Measurements from ENCODE around the gene MDP1.

Gene MDP1

DNA sequence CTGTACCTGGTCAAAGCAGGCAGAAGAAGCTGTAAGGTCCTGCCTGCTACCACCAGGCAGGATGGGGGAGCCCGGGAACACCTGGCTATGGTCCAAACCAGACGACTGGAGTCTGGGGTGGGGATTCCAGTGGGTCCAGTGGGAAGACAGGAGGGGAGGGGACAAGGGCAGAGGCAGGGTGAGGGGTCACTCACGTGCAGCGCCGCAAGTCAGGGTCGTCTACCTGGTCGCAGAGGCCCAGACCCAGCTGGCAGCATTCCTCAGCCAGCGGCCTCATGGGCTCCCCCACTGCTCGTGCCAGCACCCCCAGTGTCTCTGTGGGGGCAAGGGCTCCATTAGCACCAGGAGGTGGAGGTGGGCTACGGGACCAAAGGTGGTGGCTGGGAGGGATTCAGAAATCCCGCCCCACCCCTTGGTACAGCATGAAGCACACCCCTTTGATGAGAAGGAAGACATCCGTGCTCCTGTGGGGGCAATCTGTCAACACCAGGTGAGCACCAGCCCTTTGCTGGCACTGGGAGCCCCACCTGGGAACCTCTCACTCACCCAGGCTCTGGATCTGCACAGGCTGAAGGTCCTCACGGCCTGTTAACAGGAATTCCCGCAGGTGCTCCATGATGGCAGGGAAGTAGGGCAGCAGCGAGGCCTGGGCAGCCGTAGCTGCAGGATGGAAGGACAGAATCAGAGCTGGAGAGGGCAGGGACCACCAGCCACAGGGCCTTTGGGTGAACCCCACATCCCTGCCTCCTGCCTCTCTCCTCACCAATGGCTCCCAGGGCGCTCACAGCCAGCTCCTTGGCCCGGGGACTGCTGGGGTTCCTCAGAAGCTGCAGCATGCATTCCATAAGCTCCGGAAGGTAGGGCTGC, 31.5 kb downstream of the MDP1 start:
- no peak for DNase-seq (ENCODE audit: low read depth)
- Histone ChIP-seq H3K9ac (ENCODE audit: low read length) (no peak overlapping the region), H3K9me3 (ENCODE audit: control insufficient read depth, low read length) (no peaks in the 10 kb centered on the region), H3K4me1 (ENCODE audit: control insufficient read depth, insufficient read depth, low read length) (peaks cover 32% of the 10 kb centered on the region), H3K27me3 (replicated peaks; ENCODE audit: control insufficient read depth, insufficient read depth, low read length) (no peaks in the 10 kb centered on the region), H3K4me3 (ENCODE audit: low read length) (no peak overlapping the region), H3K36me3 (ENCODE audit: control insufficient read depth, insufficient read depth, low read length, severe bottlenecking) (peaks cover 76% of the 10 kb centered on the region)

DNA sequence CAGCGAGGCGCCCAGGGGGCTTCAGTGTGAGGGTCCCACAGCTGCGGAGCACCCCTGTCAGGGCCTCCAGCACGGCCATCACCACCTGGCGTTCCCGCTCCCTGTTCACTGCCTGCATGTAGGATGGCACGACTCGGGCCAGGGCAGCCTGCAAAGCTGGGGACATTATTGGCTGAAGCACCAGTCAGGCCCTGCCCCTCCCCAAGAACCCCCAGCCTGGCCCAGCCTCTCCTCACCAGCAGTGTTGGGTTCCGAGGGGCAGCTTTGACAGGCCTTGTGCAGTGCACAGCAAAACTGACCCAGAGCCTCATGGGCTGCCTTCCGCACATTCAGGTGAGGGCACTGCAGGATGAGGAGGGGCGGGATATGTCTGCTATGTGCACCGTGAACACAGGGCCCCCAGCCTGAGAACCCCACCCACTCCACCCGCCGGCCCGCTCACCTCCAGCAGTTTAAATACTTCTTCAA, 32.8 kb downstream of the MDP1 start:
- Histone ChIP-seq H3K4me3 (ENCODE audit: low read length) (no peak overlapping the region), H3K9ac (ENCODE audit: low read length) (no peak overlapping the region), H3K27me3 (replicated peaks; ENCODE audit: control insufficient read depth, insufficient read depth, low read length) (no peaks in the 10 kb centered on the region), H3K4me1 (ENCODE audit: control insufficient read depth, insufficient read depth, low read length) (peaks cover 28% of the 10 kb centered on the region), H3K36me3 (ENCODE audit: control insufficient read depth, insufficient read depth, low read length, severe bottlenecking) (peaks cover 85% of the 10 kb centered on the region), H3K9me3 (ENCODE audit: control insufficient read depth, low read length) (no peaks in the 10 kb centered on the region)
- no peak for DNase-seq (ENCODE audit: low read depth)

DNA sequence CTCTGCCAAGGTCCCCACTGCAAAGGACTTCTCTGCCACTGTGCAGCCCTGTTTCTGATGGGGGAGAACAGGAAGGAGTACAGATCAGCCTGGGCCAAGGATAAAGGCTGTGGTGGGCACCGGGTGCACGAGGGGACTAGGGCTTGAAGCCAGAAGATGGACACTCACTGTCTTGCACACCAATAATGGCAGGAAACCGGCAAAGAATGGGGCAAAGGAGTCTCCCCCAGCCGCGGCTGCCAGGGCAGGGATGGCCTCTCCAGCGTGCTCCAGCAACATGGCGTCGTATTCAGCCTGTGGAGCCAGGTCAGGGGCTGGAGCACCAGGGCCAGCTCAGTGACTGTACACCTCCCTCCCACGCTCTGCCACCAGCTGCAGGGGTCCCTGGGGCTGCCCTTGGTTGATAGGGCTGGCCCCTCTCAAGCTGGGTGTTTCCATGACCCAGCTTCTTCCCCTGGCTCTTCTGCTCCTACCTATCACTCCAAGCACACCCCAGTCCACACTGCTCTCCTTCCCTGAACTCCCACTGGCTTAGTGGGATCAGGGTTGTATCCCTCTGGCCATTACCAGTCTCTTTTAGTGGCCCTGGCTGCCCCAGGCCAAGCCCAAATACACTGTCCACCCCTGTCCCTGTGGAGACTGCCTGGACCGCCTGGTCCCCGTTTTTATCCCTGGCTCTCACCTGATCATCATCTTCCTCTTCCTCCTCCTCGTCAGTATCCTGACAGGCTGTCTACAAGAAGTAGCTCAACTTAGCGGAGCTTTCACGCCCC, 33.6 kb downstream of the MDP1 start:
- Histone ChIP-seq H3K9ac (ENCODE audit: low read length) (no peak overlapping the region), H3K9me3 (ENCODE audit: control insufficient read depth, low read length) (no peaks in the 10 kb centered on the region), H3K4me3 (ENCODE audit: low read length) (no peak overlapping the region), H3K36me3 (ENCODE audit: control insufficient read depth, insufficient read depth, low read length, severe bottlenecking) (peaks cover 88% of the 10 kb centered on the region), H3K4me1 (ENCODE audit: control insufficient read depth, insufficient read depth, low read length) (peaks cover 21% of the 10 kb centered on the region), H3K27me3 (replicated peaks; ENCODE audit: control insufficient read depth, insufficient read depth, low read length) (no peaks in the 10 kb centered on the region)
- no peak for DNase-seq (ENCODE audit: low read depth)

DNA sequence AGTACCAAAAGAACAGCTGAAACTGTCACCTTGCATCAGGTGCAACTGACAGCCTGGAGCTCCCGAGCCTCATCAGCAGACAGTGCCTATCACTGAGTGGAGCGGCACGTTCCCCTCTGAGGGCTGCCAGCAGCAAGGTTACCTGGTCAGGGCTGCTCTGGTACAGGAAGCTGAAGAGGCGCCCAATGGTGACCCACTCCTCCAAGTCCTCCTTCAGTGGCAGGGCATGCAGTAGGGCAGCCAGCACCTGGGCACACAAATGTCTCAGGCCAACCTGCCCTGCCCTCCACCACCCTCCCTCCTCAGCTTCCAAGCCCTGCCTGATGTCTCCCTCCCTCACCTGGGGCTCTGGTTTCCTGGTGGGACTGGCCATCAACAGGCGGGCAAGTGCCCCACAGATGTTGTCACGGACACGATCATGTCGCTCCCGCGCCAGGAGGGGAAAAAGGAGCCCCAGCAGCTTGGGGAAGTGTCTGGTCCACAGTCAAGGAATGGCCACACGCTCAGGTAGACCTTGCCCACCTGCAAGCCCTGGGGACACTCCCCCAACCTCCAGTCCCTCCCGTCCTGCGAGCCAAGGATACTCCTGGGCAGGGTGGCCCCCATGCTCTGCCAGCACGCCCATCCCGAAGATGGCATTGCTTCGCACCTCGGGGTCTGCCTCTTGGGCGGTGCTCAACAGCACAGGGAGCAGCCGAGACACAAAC, 34.3 kb downstream of the MDP1 start:
- peaks cover 88% of the 10 kb centered on the region for H3K36me3 ChIP-seq (ENCODE audit: control insufficient read depth, insufficient read depth, low read length, severe bottlenecking)
- H3K4me3 ChIP-seq (ENCODE audit: low read length), result no peak overlapping the region
- no peaks in the 10 kb centered on the region for H3K9me3 ChIP-seq (ENCODE audit: control insufficient read depth, low read length)
- no peaks in the 10 kb centered on the region for H3K27me3 ChIP-seq (replicated peaks; ENCODE audit: control insufficient read depth, insufficient read depth, low read length)
- H3K4me1 ChIP-seq (ENCODE audit: control insufficient read depth, insufficient read depth, low read length), result peaks cover 16% of the 10 kb centered on the region
- no peak overlapping the region for H3K9ac ChIP-seq (ENCODE audit: low read length)
- DNase-seq (ENCODE audit: low read depth), result no peak

DNA sequence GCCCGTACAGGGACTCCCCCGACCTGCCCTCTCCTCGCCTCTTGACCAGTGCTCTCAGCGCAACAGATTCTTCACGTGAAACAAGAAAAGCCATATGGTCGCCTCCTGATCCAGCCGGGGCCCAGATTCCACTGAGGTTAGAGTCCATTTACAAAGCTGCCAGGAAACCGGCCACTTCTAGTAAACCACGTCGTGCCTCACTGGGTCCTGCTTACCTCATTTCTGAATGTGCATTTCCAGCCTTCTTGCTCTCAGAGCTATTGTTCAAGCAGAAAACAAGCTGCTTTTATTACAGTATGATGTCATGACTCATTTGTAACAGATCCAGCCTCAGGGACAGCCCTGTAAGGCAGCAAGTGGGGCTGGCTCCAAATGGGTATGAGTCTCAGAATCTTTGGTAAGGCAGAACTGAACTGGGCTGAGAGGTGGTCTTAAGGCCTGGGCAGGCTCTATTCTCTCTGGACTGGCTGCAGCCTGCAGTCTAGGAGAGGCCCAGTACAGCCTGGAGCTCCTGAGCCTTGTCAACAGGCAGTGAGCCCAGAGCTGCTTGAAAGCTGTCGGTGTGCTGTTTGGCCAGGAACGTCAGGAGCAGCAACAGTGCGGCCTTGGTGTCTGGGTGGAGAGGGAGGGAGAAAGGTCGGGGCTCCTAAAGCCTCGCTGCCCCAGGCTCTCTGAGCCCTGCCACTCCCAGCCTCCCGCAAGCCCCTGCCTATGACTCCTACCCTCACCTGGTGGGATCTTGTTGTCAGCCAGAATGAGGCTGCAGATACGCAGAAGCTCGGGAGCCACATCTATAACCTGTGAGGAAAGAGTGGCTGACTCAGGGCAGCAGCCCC, 35.7 kb downstream of the MDP1 start:
- Histone ChIP-seq H3K36me3 (ENCODE audit: control insufficient read depth, insufficient read depth, low read length, severe bottlenecking) (peaks cover 76% of the 10 kb centered on the region), H3K4me3 (ENCODE audit: low read length) (no peak overlapping the region), H3K27me3 (replicated peaks; ENCODE audit: control insufficient read depth, insufficient read depth, low read length) (no peaks in the 10 kb centered on the region), H3K4me1 (ENCODE audit: control insufficient read depth, insufficient read depth, low read length) (peaks cover 16% of the 10 kb centered on the region), H3K9ac (ENCODE audit: low read length) (peak overlapping the region; percentile 53), H3K9me3 (ENCODE audit: control insufficient read depth, low read length) (no peaks in the 10 kb centered on the region)
- DNase-seq (ENCODE audit: low read depth), result peak; percentile 59

DNA sequence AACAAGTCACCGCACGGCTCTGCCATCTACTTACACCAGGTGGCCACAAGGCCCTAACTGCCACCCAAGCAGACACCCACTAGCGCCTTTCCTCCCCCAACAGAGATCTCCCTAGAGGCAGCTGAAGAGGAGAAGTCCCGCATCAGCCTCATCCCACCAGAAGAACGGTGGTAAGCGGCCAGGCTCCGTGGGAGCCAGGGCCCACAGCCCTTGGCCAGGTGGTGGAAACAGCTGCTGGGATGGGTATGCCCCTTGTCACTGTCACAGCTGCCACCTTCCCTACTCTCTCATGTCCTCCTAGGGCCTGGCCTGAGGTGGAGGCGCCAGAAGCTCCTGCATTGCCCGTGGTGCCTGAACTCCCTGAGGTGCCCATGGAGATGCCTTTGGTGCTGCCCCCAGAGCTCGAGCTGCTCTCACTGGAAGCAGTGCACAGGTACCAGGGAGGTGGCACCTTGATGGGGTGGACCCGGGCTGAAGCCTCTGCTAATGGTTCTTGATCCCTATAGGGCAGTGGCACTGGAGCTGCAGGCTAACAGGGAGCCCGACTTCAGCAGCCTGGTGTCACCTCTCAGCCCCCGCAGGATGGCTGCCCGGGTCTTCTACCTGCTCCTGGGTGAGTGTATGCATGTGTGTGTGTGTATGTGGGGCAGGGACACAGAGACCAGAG, 36.4 kb downstream of the MDP1 start:
- DNase-seq (ENCODE audit: low read depth), result no peak
- Histone ChIP-seq H3K4me3 (ENCODE audit: low read length) (no peak overlapping the region), H3K9ac (ENCODE audit: low read length) (peak overlapping the region; percentile 53), H3K36me3 (ENCODE audit: control insufficient read depth, insufficient read depth, low read length, severe bottlenecking) (peaks cover 74% of the 10 kb centered on the region), H3K4me1 (ENCODE audit: control insufficient read depth, insufficient read depth, low read length) (peaks cover 16% of the 10 kb centered on the region), H3K27me3 (replicated peaks; ENCODE audit: control insufficient read depth, insufficient read depth, low read length) (no peaks in the 10 kb centered on the region), H3K9me3 (ENCODE audit: control insufficient read depth, low read length) (no peaks in the 10 kb centered on the region)

DNA sequence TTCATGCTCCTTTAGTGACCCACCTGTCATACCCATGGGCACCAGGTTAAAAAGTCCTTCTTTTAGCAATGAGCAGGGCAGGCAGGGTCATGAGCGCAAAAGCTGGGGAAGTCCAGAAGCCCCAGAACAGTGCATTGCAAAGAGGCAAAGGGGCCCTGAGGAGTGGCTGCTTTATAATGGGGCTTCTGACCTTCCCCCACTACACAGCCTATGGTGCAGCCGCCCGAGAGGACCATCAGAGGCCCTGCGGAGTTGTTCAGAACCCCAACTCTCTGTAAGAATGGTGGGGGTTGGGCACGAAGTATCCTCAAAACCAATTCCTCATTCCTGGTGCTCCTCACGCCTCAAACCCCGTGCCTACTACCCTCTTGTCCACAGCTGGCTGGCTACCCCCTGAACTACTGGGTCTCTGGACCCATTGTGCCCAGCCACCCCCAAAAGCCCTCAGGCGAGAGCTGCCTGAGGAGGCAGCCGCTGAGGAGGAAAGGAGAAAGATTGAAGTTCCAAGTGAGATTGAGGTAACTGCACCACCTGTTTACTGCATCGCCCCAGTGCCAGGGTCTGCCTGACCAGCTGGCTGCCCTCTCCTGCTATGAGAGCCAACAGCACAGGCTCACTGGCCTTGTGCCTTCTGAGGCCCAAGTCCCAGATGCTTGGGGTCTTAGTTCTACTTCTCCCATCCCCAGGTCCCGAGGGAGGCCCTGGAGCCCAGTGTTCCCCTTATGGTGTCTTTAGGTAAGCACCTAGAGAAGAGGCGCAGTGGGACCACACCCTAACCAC, 37.3 kb downstream of the MDP1 start:
- H3K9me3 ChIP-seq (ENCODE audit: control insufficient read depth, low read length), result no peaks in the 10 kb centered on the region
- no peak overlapping the region for H3K4me3 ChIP-seq (ENCODE audit: low read length)
- H3K4me1 ChIP-seq (ENCODE audit: control insufficient read depth, insufficient read depth, low read length), result peaks cover 16% of the 10 kb centered on the region
- H3K27me3 ChIP-seq (replicated peaks; ENCODE audit: control insufficient read depth, insufficient read depth, low read length), result no peaks in the 10 kb centered on the region
- no peak for DNase-seq (ENCODE audit: low read depth)
- H3K36me3 ChIP-seq (ENCODE audit: control insufficient read depth, insufficient read depth, low read length, severe bottlenecking), result peaks cover 67% of the 10 kb centered on the region
- no peak overlapping the region for H3K9ac ChIP-seq (ENCODE audit: low read length)

DNA sequence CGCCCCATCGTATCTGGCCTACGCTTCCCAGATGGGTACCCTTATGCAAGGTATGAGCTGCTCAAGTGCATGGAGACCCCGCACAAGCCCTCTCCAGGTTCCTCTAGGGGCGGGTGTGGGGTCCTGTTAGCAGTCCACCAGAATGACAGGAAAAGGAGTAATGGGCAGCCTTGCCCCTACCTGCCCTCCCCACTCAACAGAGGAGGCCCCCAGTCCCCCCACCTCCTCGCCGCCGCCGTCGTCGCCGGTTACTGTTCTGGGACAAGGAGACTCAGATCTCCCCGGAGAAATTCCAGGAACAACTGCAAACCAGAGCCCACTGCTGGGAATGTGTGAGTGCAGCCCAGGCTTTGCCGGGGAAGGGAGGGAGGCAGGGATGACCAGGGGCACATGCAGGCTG, 38.0 kb downstream of the MDP1 start:
- no peaks in the 10 kb centered on the region for H3K9me3 ChIP-seq (ENCODE audit: control insufficient read depth, low read length)
- H3K4me1 ChIP-seq (ENCODE audit: control insufficient read depth, insufficient read depth, low read length), result peaks cover 16% of the 10 kb centered on the region
- peaks cover 60% of the 10 kb centered on the region for H3K36me3 ChIP-seq (ENCODE audit: control insufficient read depth, insufficient read depth, low read length, severe bottlenecking)
- no peak overlapping the region for H3K4me3 ChIP-seq (ENCODE audit: low read length)
- H3K9ac ChIP-seq (ENCODE audit: low read length), result no peak overlapping the region
- no peaks in the 10 kb centered on the region for H3K27me3 ChIP-seq (replicated peaks; ENCODE audit: control insufficient read depth, insufficient read depth, low read length)
- no peak for DNase-seq (ENCODE audit: low read depth)

DNA sequence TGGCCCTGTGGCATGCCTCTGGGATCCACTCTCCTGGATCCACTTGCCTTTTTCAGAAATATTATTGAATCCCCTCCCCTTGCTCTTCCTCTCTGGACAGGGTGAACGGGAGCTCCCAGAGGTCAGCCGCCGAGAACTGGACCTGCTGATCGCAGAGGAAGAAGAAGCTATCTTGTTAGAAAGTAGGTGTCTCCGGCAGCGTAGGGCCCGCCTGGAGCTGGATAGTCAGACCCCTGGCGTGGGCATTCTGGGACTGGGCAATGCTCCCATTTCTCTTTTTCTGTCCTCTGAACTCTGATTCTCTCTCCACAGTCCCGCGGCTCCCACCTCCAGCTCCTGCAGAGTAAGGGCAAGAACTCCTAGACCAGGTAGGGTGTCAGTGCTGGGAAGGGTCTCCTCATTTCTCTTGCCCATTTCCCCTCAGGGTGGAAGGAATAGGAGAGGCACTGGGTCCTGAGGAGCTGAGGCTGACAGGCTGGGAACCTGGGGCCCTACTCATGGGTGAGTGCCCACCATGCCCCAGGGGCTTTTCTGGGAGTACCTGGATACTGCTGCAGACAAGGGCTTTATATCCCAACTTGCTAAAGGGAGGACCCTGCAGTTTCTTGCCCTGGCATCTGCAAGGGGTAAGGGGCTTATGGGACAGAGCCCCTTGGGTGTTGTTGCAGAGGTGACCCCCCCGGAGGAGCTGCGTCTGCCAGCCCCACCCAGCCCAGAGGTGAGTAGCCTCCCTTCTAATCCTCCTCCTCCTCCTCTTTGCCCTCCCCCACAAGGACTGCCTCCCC, 38.6 kb downstream of the MDP1 start:
- Histone ChIP-seq H3K4me3 (ENCODE audit: low read length) (no peak overlapping the region), H3K9me3 (ENCODE audit: control insufficient read depth, low read length) (no peaks in the 10 kb centered on the region), H3K9ac (ENCODE audit: low read length) (no peak overlapping the region), H3K36me3 (ENCODE audit: control insufficient read depth, insufficient read depth, low read length, severe bottlenecking) (peaks cover 53% of the 10 kb centered on the region), H3K27me3 (replicated peaks; ENCODE audit: control insufficient read depth, insufficient read depth, low read length) (no peaks in the 10 kb centered on the region), H3K4me1 (ENCODE audit: control insufficient read depth, insufficient read depth, low read length) (peaks cover 16% of the 10 kb centered on the region)
- DNase-seq (ENCODE audit: low read depth), result no peak

All from adipocyte (in vitro differentiated cells).